NOMO-1 treated with DMSO at 0.1 percent for 48 hours (cell line): ENCODE data around the gene SYT4.

Source experiments
- DNase-seq: peaks from one replicate; lab custom pipeline; 2025; ENCODE audit not compliant: unreplicated experiment; lab: John Stamatoyannopoulos, UW

Gene SYT4

GRCh38 chr18:43220691-43221090, 56.6 kb downstream of the SYT4 start:
- no peak for DNase-seq
